Activated CD4-positive, alpha-beta T cell treated with anti-CD3 and anti-CD28 coated beads, Interleukin-2, Interleukin-6, amounts not matched to agents 100 ng/mL and 50 ng/mL, durations not matched to agents 16 hours and 8 hours (primary cell): ENCODE results near the gene PUS1.
"Not testable (repeated sequence)": the region's sequence is repeated elsewhere in the genome, so short reads cannot be mapped to it uniquely, and the experiment has no call there.

Experiments used
- DNase-seq: peaks from one replicate; pipeline ENCODE4 v3.0.0-alpha.2; 2020

PUS1 gene

DNA sequence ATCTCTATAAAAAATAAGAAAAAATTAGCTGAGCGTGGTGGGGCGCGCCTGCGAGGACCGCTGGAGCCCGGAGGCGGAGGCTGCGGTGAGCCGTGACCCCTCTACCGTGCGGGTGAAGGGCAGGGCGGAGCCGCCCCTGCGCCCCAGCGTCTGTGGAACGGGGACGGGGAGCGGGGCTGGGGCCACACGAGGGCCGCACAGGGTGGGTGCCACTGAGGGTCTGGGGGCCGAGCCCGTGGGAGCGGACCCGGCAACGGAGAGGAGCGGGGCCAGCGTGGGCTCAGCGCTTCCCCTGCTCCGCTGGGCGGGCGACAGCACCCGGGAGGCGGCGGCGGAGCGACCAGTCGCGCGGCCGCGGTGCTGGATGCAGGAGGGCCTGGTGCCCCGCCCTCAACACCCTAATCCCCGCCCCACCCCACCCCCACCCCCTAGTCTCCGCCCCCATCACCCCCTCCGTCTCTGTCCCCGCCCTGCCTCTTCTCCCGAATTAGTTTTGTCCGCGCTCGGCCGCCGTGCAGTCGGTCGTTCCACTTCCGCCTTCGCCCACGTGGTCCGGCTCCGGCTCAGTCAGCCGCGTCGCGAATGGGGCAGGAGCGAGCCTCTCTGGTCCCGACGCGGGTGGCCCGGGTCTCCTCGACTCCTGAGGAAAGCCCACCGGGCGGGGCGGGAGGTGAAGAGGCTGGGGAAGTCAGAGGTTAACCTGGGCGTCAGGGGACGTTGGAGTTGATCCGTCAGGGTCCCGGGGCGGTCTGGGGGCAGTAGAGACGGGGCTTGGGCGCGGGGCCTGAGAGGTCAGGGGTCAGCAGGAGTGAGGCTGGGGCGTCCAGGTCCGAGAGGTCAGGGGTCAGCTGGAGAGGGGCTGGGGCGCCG is at the start of gene PUS1:
Gene PUS1, plus strand, starts transcription at position 566 of the 870 bp plus-strand sequence. CDS start 447 bp downstream, outside the sequence.
- DNase-seq = peak; percentile 96

DNA sequence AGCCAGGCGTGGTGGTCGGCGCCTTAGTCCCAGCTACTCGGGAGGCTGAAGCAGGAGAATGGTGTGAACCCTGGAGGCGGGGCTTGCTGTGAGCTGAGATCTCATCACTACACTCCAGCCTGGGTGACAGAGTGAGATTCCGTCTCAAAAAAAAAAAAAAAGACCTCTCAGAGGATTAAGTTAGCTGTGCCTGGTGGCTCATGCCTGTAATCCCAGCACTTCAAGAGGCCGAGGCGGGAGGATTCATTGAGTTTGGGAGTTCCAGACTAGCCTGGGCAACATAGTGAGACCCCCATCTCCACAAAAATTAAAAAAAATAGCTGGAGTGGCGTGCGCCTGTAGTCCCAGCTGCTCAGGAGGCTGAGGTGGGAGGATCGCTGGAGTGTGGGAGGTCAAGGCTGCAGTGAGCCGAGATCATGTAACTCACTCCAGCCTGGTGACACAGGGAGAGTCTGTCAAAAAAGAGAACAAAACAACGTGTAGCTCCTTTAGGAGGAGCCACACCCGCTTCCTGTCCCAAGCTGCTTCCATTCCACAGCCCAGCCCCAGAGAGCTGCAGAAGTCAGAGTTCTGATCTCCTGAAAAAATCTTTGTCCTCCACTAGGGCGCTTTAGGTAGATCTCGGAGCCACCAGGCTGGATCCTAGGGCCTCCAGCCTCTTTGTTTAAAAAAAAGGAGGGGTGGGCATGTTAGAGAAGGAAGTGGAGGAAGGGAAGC is 46.1 kb upstream of the PUS1 start:
- DNase-seq = no peak

DNA sequence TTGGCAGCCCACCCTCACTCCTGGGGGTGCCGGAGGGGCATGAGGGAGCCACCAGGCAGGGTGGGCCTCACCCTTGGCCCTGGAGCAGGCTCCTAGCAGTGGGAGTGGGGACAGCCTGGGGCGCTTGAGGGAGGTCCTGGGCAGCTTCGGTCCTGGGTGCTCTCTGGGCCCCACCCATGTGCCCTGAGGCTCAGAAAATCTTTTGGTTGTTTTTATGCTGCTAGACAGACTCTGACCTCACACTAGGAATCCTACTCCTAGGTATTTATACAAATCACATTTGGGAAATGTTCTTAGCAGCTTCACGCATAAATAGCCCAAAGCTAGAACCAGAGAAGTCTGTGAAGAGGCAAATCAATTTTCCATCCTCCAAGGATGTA is 45.6 kb upstream of the PUS1 start:
- DNase-seq = no peak

DNA sequence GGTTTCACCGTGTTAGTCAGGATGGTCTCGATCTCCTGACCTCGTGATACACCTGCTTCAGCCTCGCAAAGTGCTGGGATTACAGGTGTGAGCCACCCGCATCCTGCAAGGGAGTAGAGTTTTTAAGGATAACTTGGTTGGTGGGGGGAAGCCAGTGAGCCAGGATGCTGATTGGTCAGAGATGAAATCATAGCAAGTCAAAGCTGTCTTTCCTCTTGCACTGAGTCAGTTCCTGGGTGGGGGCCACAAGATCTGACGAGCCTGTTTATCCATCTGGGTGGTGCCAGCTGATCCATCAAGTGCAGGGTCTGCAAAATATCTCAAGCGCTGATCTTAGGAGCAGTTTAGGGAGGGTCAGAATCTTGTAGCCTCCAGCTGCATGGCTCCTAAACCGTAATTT is 44.0 kb upstream of the PUS1 start:
- not testable (repeated sequence) for DNase-seq

DNA sequence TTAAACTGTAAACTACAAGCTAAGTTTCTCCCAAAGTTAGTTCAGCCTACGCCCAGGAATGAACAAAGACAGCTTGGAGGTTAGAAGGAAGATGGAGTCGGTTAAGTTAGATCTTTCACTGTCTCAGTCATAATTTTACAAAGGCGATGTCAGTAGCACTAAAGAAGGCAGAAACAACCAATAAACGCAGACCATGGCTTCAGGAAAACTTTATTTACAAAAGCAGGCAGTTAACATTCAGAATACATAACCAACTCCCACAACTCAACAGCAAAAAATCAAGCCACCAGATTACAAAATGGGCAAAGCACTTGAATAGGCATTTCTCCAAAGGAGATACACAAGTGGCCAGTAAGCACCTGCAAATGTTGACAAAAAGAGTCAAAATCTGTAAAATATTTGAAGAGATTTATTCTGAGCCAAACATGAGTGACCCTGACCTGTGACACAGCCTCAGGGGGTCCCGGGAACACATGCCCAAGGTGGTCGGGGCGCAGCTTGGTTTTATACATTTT is 43.5 kb upstream of the PUS1 start:
- DNase-seq = no peak

DNA sequence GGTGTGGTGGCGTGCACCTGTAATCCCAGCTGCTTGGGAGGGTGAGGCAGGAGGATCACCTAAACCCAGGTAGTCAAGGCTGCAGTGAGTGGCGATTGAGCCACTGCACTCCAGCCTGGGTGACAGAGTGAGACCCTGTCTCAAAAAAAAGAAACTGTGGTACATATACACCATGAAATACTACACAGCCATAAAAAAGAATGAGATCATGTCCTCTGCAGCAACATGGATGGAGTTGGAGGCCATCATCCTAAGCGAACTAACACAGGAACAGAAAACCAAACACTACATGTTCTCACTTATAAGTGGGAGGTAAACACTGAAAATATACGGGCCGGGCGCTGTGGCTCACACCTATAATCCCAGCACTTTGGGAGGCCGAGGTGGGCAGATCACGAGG is 37.4 kb upstream of the PUS1 start:
- DNase-seq = not testable (repeated sequence)

DNA sequence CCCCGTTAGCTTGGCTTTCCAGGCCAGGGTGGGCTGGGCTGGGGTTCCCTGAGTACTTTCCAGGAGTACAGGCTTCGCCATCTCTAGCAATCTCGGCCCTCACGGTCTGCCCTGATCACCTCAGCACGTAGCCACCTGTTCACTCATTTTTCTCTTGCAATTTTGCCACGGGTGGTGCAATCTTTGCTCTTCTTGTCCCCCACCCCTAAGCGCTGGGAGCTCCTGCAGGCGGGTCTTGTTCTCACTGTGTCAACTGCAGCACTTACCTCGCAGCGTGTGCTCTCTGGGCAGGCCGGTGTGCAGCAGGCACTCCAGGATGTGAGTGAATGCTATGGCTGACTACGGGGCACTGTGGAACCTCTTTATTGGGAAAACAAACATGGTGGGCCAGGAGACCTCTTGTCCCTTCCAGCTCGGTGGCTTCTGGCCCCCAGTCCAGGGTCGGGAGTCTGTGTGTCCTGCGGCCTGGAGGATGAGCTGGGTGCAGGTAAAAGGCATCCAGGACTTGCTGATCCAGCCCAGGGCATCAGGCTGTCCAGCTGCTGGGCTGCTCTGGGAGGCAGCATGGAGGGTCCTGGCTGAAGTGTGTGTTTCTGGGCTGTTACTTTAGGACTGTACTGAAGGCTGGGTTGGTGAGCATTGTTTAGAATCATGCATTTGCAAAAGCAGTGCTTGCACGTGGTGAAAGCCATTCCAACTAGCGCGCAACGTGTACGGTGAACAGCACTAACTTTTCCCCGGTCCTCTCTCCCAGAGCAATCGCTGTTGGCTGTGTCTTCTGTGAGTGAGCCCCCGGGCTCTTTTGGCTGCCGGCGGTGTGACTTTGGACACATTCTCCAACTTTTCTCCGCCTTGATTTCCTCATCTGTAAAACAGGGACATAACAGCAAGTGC is 36.1 kb upstream of the PUS1 start:
- no peak for DNase-seq

DNA sequence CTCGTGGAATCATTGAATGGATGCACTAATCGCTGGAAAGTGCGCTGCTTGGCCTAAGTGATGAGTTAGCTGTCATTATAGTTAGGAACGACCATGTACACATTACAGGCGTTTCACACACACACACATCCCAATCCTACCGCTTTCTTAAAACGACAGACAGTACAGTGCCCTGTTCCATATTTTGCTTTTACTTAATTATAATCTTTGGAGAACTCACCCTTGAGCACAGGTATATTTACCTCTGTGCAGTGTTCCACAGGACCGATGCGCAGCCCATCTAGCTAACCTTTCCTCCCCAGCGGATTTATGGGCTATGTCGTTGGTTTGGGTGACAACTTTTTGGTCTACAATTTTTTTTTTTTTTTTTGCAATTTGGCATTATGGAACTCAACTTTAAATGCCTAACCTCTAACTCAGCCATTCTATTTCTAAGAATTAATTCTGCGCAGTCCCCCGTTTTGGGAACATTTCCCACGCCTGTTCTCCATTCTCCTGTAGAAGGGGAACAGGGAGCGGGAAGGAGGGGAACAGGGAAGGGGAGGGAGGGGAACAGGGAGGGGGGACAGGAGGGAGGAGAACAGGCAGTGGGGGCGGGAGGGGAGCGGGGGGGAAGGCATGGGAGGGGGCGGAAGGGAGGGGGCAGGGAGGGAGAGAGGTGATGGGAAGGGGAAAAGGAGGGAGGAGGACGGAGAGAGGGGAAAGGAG is 35.3 kb upstream of the PUS1 start:
- no peak for DNase-seq

DNA sequence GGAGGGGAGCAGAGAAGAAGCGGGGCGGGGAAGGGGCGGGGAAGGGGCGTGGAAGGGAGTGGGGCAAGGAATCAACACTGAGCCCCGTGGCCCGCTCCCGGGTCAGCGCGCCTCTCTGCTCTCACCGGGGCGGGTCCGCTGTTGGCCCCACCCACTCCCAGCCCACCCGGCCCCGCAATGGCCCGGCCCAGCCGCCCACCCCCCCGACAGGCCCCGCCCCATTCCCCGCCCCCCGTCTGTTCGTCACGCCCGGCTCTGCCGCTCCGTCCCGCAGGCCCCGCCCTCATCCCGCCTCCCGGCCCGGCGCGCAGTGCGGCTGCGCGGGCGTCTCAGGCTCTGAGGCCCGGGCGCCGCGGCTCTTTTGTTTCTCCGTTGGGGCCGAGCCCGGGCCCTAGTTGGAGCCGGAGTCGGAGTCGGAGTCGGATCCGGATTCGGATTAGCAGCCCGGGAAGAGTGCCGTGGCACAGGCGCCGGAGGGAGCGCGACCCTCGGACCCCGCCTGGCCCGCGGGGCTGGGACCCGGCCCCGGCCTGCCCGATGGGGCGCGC is 34.7 kb upstream of the PUS1 start, which contains the start of gene ULK1:
Gene ULK1, plus strand, starts transcription at position 310 of the 548 bp plus-strand sequence. CDS start 380 bp downstream, outside the sequence.
- peak; percentile 94 for DNase-seq

DNA sequence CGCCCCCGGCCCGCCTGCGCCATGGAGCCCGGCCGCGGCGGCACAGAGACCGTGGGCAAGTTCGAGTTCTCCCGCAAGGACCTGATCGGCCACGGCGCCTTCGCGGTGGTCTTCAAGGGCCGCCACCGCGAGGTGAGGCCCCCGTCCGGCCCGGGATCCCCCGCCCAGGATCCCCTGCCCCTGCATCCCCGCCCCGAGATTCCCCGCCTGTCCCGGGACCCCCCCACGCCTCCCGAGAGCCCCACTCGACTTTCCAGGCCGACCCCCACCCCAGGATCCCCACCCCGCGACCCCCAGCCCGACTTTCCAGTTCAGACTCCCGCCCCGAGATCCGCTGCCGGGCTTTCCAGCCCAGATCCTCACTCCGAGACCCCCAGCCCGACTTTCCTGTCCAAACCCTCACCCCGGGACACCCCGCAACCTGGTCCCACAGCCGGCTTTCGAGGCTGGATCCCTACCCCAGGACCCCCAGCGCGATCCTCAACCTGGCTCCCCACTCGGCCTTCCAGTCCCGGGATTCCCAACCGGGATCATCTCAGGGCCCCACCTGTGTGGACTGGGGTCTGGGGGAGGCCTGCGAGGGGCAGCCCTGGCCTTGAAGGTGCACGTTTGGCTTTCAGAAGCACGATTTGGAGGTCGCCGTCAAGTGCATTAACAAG is 34.0 kb upstream of the PUS1 start:
- DNase-seq = peak; percentile 14

DNA sequence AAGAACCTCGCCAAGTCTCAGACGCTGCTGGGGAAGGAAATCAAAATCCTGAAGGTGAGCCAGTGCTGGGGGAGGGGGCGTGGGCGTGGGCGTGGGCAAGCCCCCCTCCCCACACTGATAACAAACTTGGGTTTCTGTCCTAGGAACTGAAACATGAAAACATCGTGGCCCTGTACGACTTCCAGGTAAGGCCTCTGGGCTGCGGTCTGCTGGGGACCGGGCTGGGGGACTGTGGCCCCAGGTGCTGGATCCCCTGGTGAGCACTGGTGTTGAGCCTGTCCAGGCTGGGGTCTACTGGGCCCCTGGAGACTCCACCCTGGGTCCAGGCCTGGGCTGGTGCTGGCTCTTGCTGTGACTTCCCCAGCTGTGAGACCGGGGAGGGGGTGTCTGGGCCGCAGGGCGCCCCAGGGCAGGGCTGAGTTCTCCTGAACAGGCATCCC is 33.4 kb upstream of the PUS1 start:
- no peak for DNase-seq

DNA sequence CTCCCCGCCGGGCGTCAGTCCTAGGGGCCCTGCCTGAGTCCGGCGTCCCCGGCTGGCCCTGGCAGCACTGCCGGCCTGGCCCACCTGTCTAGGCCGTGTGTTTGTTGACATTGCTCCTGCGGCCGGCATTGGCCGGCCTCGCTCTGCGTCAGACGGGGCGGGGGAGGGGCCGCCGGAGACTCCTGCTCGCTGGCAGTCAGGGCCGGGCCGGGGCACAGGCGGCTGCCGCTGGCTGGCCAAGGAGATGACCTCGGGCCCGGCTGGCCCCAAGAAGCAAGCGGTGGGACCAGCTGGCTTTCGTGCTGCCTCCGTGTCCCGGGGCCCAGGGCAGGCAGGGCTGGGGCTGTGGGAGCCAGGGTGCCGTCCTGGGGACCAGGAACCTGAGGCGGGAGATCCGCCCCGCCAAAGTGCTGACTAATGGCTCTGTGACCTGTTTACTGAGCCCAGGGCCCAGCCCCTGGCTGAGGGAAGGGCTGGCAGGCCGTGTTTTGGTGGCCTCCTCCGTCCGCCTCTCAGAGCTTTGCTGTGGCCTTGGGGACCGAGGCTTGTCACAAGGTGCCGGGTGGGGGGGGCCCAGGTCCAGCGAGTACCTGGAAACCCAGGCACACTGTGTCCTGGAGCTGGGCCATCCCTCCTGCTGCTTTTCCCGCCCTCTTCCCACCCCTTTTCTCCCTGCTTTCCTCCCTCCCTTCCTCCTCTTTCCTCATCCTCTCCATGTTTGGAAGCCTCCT is 32.8 kb upstream of the PUS1 start:
- peak; percentile 79 for DNase-seq

DNA sequence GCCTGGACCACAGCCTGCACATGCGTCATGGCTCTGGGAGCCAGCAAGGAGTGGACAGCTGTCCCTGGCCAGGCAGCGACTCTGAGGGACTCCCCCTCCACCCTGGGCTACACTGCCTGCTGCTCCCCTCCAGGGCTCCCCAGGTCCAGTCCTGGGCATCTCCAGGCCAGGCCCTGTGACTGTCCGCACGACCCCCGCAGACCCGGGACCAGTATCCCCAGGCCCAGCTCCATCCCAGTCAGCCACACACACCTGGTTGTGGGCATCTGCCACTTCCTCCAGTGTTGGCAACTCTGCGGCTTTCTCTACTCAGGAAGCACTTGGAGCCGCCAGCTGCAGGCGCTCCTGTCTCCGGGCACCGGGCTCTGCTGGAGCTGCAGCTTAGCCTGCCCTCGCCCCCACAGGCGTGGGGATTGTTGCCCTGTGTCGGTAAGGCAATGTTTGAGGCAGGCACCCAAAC is 32.2 kb upstream of the PUS1 start:
- DNase-seq = no peak

DNA sequence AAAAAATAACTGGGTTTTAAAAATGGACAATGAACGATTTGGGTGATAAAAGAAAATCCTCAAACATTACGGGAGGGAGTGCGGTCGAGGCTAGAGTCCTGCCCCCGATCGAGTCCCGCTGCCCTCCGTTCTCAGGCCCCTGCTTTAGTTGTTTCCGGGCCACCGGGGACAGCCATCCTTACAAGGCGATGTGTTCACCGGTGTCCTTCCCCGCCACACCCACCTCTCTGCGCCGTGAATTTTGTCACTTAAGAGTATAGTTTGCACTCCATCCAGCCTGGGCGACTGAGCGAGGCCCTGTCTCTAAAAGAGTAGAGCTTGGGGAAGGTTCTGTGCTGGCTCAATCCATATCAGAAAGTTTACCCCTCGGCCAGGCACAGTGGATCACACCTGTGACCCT is 31.8 kb upstream of the PUS1 start:
- DNase-seq = no peak

DNA sequence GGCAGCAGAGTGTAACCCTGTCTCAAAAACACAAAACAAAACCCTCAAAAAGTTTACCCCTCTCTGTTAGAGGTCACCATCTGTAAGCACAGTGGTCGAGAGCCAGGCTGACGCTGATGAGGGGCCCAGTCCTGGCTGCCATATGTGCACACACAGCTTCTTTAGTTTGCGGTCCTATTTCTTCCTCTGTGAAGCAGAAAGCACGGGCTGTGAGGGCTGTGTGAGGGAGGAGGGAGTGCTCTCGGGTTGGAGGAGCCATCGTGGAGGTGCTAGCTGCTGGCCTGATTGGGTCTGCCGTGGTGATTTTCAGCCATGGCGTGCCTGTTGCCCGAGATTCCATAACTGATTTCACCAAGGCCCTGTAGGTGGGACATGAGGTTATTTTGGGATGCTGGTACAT is 31.2 kb upstream of the PUS1 start:
- DNase-seq = no peak

DNA sequence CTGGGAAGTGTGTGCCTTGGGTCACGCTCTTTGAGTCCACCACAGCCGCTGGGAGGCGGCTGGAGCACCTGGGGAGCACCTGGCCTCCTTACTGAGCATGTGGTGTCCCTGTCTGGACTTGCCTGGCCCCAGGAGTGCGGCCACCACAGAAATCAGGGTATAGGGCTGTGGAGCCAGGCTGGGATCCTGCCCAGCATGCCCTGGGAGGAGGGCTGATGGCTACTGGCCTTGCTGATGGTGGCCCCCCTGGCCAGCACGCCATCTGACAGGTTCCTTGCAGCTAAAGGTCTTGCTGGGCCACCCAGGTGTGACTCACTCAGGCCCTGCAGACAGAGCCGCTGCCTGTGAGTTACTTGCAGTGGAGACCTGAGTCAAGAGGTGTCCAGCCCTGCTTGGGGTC is 28.7 kb upstream of the PUS1 start:
- no peak for DNase-seq

DNA sequence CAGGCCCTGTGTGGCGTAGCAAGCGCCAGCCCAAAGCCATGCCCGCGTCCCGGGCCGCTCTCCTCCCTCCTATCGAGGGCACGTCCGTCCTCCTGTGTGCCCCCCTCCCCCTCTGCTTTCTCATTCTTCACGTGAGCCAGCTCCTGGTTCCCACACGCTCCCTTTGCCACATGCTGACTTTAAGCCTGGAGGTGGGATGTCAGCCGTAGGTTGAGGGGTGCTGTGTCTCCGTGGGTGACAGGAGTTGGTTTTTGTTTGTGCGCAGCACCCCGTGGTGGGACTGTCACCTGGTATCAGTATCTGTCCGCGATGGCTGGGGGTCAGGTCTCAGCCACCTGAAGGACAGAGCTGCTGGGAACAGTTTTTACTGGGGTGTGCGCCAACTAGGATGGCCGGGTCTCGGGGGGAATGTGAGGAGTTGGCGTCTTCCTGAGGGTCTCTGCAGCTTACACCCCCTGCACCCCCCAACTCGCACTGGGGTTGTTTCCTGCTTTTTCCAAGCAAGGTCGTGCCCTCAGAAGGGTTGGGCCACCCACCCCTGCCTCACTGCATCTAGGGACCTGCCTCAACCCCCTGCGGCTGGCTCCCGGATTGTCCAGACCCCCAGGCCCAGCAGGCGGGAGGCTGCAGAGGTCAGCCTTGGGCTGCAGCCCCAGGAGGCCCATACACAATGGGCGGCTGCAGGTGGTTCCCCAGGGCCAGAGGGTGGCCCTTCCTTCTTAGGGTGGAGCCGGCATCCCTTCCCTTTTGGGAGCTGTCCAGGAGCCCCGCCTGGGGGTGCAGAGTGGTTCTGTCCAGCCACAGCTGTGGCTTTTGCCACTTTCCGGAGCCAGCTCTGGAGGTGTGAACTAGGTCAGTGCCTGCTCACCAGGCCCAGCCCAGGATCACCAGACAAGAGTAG is 27.4 kb upstream of the PUS1 start:
- no peak for DNase-seq

DNA sequence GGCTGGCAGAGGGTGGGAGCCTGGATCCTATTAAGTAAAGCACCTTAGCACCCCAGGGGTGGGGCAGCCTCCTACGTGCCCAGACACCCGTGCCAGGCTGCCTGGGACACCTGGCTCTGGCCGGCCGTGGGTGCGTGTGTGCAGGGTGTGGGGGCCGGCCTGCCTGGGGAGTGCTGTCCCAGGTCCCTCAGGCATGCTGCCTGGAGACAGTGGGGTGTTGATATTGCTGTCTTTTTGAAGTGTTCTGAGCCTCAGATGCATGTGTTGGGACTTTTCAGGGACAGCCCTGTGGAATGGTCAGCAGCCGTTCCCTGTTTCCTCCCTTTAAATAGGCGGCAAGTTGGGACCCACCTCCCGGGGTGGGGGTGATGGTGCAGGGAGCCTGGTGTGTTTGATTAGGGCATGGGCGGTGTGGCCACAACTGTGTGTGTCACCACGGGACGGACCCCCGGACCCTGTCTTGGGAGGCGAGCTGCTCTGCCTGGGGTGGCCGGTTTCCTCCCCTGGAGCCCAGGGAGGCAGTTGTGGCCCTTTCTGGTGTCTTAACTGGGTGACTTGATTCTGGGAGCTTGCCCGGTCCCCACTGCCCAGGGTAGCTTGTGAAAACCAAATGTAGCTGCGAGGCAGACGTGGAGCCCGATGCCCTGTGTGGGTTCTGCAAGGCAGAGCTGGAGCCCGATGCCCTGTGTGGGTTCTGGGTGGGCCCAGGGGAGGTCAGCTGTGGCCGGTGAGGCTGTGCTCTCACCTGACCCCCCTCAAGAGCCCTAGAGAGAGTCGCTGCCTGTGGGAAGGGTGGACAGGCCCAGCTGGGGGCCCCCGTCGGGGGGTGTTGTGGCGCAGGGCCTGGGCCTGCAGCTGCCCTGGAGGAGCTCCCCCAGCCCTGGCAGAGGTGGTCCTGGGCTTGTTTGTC is 26.5 kb upstream of the PUS1 start:
- DNase-seq = no peak
